T47D (cell line): ENCODE measurements around the gene PRRT4.
A peak's percentile ranks its signal among the peaks of the same experiment; 100 is the strongest.

Source experiments
- DNase-seq, 2 experiments: peaks; one replicate each; pipeline versions ENCODE4 v3.0.0 to v3.0.0-alpha.2; 2011 to 2012; ENCODE audit warnings: low read depth in 1 of 2, low spot score in 1 of 2
- JUND ChIP-seq: IDR thresholded peaks from 2 replicates; pipeline ENCODE4 v1.6.1; 2012; ENCODE audit warnings: low read depth
- in situ Hi-C: cut with HindIII; loops from 2 replicates; pipeline ENCODE4 v1.10.0; 2016; ENCODE audit warnings: low sequenced_read_pairs, low pct_unique_long_range_greater_than_20kb

PRRT4 gene

DNA sequence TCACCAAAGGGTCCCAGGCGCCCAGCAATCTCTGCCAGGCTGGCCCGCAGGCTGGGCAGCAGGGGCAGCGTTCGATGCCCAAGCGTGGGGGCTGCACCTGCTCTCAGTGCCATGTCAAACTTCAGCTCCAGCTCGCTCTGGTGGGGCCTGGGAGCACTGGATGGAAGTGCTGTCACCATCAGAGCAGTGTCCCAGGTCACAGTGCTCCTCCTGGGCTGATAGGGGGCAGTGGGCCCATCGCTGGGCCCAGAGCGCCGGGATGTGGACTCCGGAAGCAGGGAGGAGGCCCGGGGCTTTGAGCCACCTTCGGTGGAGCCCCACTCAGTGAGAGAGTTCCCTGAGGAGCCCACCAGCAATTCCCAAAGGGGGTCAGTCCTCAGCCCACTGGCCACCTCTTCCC, 2.2 kb downstream of the PRRT4 start:
- in situ Hi-C loops: no loop called here
- TF ChIP-seq JUND: no peak
- DNase-seq: no peak

DNA sequence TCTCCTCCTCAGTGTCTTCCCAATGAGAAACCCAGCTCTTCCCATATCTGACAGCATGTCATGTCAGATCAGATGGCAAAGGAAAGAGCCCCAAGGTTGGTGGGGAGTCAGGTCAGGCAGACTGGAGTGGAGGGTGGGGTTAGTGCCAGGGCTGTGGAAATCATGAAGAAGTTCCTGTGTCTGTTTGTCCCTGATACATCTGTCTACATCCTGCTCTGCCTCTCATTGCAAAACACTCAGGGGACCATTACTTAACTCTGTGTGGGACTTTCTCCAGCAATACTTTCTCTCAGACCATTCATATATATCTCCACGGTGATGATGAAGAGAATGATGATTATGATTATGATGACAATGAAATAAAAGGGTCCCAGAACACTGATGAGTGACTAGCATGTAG, 3.3 kb downstream of the PRRT4 start:
- DNase-seq: no peak
- no peak for TF ChIP-seq JUND
- in situ Hi-C loops: no loop called here

DNA sequence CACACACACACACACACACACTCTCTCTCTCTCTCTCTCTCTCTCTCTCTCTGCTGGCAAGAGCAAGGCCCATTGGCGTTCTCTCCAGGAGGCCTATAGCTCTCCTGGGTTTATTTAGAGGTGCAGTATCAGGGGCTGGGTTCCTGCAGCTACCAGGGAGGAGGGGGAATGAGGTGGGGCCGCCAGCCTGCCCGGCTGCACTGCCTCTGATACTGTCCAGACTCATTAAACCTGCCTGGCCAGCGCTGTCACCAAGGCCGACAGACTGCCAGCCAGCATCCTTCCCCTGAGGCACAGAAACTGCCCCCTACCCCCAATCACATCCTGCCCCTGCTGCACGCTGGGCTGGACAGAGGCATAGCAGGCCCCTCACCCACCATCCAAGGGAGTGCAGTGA, 4.3 kb downstream of the PRRT4 start:
- no peak for DNase-seq
- TF ChIP-seq JUND: no peak
- in situ Hi-C loops: no loop called here

- in situ Hi-C loops: no loop called here
- DNase-seq: no peak
- TF ChIP-seq JUND: no peak
Measured at GRCh38 chr7:128356546-128357216, 4.8 kb downstream of the PRRT4 start.

- TF ChIP-seq JUND: no peak
- DNase-seq: no peak
- in situ Hi-C loops: no loop called here
Measured at GRCh38 chr7:128353610-128354009, 7.9 kb downstream of the PRRT4 start.

GRCh38 chr7:128353189-128353588, 8.3 kb downstream of the PRRT4 start:
- no peak for DNase-seq
- TF ChIP-seq JUND: no peak
- in situ Hi-C loops: no loop called here

DNA sequence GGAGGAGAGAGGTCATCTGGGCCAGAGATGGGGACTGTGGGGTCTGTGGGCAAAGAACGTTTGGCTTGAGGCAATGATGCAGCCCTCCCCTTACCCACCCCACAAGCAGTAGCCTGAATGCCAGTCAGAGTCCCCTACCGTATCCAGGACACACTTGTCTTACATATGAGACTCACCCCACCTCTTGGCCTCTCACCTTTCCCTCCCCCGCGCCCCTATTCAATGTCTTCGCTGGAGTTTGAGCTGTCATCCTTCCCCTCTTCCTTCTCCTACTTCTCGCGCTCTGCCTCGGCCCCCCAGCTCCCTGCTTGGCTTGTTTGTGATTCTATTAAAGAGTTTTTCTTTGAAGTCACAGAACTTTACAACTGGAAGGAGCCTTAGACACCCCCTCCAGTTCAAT, 8.9 kb downstream of the PRRT4 start:
- DNase-seq: no peak
- no peak for TF ChIP-seq JUND
- in situ Hi-C loops: no loop called here

DNA sequence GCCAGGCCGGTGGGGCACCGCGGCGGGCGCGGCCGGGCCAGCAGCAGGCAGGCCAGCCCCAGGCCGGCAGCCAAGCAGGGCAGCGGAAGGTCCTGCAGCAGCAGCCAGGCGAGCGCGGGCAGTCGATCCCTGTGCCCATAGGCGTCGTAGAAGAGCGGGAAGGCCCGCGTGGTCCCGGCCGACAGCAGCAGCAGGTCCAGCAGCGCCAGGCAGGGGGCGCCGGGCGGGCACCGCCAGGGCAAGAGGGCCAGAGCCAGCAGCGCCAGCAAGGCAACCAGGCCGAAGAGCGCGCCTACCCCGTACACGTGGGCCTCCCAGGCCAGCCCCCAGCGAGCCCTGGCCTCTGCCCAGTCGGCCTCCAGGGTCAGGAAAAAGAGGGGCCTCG, 9.3 kb downstream of the PRRT4 start:
- no peak for DNase-seq
- no peak for TF ChIP-seq JUND
- in situ Hi-C loops: no loop called here

- in situ Hi-C loops: no loop called here
- no peak for TF ChIP-seq JUND
- DNase-seq: no peak
Measured at GRCh38 chr7:128351296-128352152, 10.0 kb downstream of the PRRT4 start.

- DNase-seq: no peak
- in situ Hi-C loops: no loop called here
- no peak for TF ChIP-seq JUND
Measured at GRCh38 chr7:128350708-128351295, 10.7 kb downstream of the PRRT4 start.

DNA sequence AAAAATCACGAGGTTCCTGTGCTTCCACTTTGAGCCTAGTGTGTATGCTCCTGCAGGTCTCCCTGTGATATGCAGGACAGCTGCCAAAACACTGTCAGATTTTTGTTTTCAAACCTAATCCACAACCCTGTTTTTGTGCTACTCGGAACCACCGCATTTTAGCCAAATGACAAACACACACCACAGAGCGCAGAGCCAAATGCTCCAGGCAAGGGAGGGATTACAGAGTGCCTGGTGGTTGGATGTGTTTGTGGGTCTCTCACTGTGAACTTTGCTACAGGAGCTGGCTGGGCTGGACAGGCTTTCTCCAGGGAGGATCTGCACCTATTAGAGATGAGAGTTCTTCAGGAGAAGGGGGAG, 12.0 kb downstream of the PRRT4 start:
- in situ Hi-C loops: no loop called here
- DNase-seq: peak in 1 of 2 experiments; percentile 10
- TF ChIP-seq JUND: no peak

DNA sequence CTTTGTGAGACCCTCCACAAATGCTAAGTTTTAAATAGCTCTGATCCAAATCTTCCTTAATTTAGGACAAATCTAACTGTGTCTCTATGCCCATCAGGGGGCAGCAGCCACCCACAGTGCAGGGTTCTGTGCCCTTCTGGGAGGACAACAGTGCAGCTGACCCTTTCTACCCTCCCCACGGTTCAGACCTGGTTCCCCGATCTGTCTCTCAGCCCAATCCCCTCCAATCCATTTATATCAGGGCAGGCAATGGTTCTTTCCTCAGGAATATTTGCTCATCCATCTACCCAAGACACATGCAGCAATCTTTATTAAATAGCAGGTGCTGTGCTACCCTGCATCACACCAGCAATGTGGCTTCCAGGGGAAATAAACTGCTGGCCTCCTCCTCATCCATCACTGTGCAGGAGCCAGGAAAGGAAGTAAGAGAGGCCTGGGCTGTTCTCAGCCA, 13.8 kb downstream of the PRRT4 start:
- peak; percentile 56 to 63 for DNase-seq
- TF ChIP-seq JUND: no peak
- in situ Hi-C loops: no loop called here

DNA sequence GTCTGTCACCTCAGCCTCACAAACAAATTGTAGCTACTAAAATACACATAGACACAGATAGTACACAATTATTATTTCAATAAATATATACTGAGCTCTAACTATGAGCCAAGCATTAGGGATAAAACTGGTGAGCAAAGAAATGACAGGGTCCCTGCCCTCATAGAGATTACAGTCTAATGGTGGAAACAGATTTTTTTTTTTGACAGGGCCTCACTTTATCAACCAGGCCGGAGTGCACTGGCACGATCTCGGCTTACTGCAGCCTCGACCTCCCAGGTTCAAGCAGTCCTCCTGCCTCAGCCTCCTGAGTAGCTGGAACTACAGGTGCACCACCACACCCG, 17.1 kb downstream of the PRRT4 start:
- in situ Hi-C loops: no loop called here
- no peak for TF ChIP-seq JUND
- DNase-seq: no peak
